CD14-positive monocyte (primary cell): ENCODE results near the gene CNTN3. TPM values are rescaled to one million over a fixed set of nuclear protein-coding genes. Genes with fewer than 3 reads are reported as not detected.
A peak's percentile ranks its signal among the peaks of the same experiment; 100 is the strongest.

Source experiments
- DNase-seq, 3 donors: peaks; one replicate each; pipeline ENCODE4 v3.0.0-alpha.2; 2011 to 2022
- H2AFZ ChIP-seq: 2 replicates; pipeline ENCODE4 v1.6.0; 2012; ENCODE audit warnings: mild to moderate bottlenecking, low read depth, low read length, inconsistent platforms; ENCODE audit not compliant: insufficient read depth, poor library complexity, severe bottlenecking
- H3K27ac ChIP-seq, 2 donors: 1 replicate in 1 of 2; 2 replicates in 1 of 2; pipeline ENCODE4 v1.5.1; 2012 to 2013; ENCODE audit warnings: low read length in 2 of 2, control low read depth in 1 of 2, inconsistent platforms in 1 of 2, low read depth in 1 of 2, mild to moderate bottlenecking in 1 of 2
- H3K27me3 ChIP-seq, 2 donors: one replicate each; pipeline versions ENCODE4 v1.6.0 to v1.6.1; 2011 to 2013; ENCODE audit warnings: low read length in 2 of 2; ENCODE audit not compliant: control insufficient read depth in 2 of 2, insufficient read depth in 2 of 2
- H3K36me3 ChIP-seq, 2 donors: replicated peaks in 1 of 2; 1 replicate in 1 of 2; 2 replicates in 1 of 2; pipeline versions ENCODE4 v1.5.1 to v1.6.1; 2012 to 2013; ENCODE audit warnings: low read length in 2 of 2, control low read depth in 1 of 2, inconsistent platforms in 1 of 2, mild to moderate bottlenecking in 1 of 2; ENCODE audit not compliant: insufficient read depth in 2 of 2, control insufficient read depth in 1 of 2
- H3K4me1 ChIP-seq, 2 donors: 1 replicate in 1 of 2; 2 replicates in 1 of 2; pipeline versions ENCODE4 v1.5.1 to v1.6.1; 2012 to 2013; ENCODE audit warnings: low read length in 2 of 2, control low read depth in 1 of 2, inconsistent platforms in 1 of 2, mild to moderate bottlenecking in 1 of 2, moderate library complexity in 1 of 2; ENCODE audit not compliant: insufficient read depth in 2 of 2, control insufficient read depth in 1 of 2
- H3K4me2 ChIP-seq: replicated peaks from 2 replicates; pipeline ENCODE3; 2012; ENCODE audit warnings: low read length, moderate library complexity, mild to moderate bottlenecking; ENCODE audit not compliant: poor library complexity, severe bottlenecking; ENCODE audit errors: extremely low read depth
- H3K4me3 ChIP-seq, 3 experiments: fragments of 200-600 bp in 1 of 3; sonication (generic) in 1 of 3; replicated peaks in 1 of 3; 1 replicate in 2 of 3; 2 replicates in 1 of 3; pipeline ENCODE4 v1.5.1; 2011 to 2013; ENCODE audit warnings: low read length in 3 of 3, mild to moderate bottlenecking in 3 of 3, control low read depth in 2 of 3, low read depth in 2 of 3, inconsistent platforms in 1 of 3, moderate library complexity in 1 of 3
- H3K79me2 ChIP-seq: 2 replicates; pipeline ENCODE4 v1.6.0; 2012; ENCODE audit warnings: mild to moderate bottlenecking, control low read depth, inconsistent platforms, low read length, moderate library complexity; ENCODE audit not compliant: insufficient read depth
- H3K9ac ChIP-seq: 2 replicates; pipeline ENCODE4 v1.6.0; 2017; ENCODE audit warnings: low read length, mild to moderate bottlenecking; ENCODE audit not compliant: insufficient read depth, poor library complexity, severe bottlenecking
- H3K9me3 ChIP-seq, 2 donors: replicated peaks in 1 of 2; 1 replicate in 1 of 2; 2 replicates in 1 of 2; pipeline versions ENCODE4 v1.5.1 to v1.6.1; 2012 to 2013; ENCODE audit warnings: low read length in 2 of 2, control low read depth in 1 of 2; ENCODE audit not compliant: control insufficient read depth in 1 of 2, insufficient read depth in 1 of 2
- H4K20me1 ChIP-seq: 2 replicates; pipeline ENCODE4 v1.6.0; 2012; ENCODE audit warnings: mild to moderate bottlenecking, low read length, control low read depth, moderate library complexity; ENCODE audit not compliant: insufficient read depth
- H3K27ac Mint-ChIP-seq, 7 donors: one replicate each; pipeline ENCODE4 v1.8.0; 2020; ENCODE audit warnings: mild to moderate bottlenecking in 7 of 7, mixed read lengths in 7 of 7, moderate library complexity in 6 of 7, inconsistent platforms in 2 of 7
- H3K27me3 Mint-ChIP-seq, 3 donors: one replicate each; pipeline ENCODE4 v1.8.0; 2021 to 2022; ENCODE audit warnings: low read depth in 3 of 3, mild to moderate bottlenecking in 3 of 3, mixed read lengths in 3 of 3, moderate library complexity in 3 of 3, inconsistent platforms in 1 of 3
- H3K36me3 Mint-ChIP-seq, 2 donors: one replicate each; pipeline ENCODE4 v1.8.0; 2020; ENCODE audit warnings: mixed read lengths in 2 of 2, inconsistent platforms in 1 of 2, mild to moderate bottlenecking in 1 of 2
- H3K4me1 Mint-ChIP-seq: one replicate; pipeline ENCODE4 v1.8.0; 2020; ENCODE audit warnings: mild to moderate bottlenecking, mixed read lengths
- H3K4me3 Mint-ChIP-seq, 2 donors: one replicate each; pipeline ENCODE4 v1.8.0; 2020; ENCODE audit warnings: mild to moderate bottlenecking in 2 of 2, mixed read lengths in 2 of 2, moderate library complexity in 1 of 2
- H3K9me3 Mint-ChIP-seq, 7 donors: one replicate each; pipeline ENCODE4 v1.8.0; 2020 to 2022; ENCODE audit warnings: mixed read lengths in 7 of 7, mild to moderate bottlenecking in 6 of 7, moderate library complexity in 6 of 7, inconsistent platforms in 2 of 7
- CTCF ChIP-seq: fragments of 200-600 bp; IDR thresholded peaks from one replicate; pipeline ENCODE4 v1.8.0; 2022; ENCODE audit warnings: antibody characterized with exemption, mild to moderate bottlenecking
- WGBS: methylation state at CpG from one replicate; pipeline ENCODE4 v1.1.5; 2013; ENCODE audit warnings: missing lambda C conversion rate; ENCODE audit not compliant: insufficient coverage; 5-methylcytosine and 5-hydroxymethylcytosine counted together
- intact Hi-C, 2 donors: fragments of 100-400 bp; cut with micrococcal nuclease; formaldehyde crosslinking; loops; one replicate each; pipeline versions ENCODE4 v1.15.0 to v1.15.1; 2023
- polyA plus RNA-seq, 3 donors: library from polyadenylated mRNA; depleted of rRNA in 1 of 3; unstranded in 2 of 3; stranded (reverse) in 1 of 3; fragments of 300-500 nt in 2 of 3; fragments of >200 nt in 1 of 3; fragmentation: Illumina TruSeq in 2 of 3; gene quantifications; 1 replicate in 2 of 3; 2 replicates in 1 of 3; pipeline ENCODE4 v1.2.3, GENCODE V29; 2012 to 2021

The CNTN3 gene
- polyA plus RNA-seq, 3 donors: not detected

- Histone ChIP-seq H3K4me2 (no peak overlapping the region), H4K20me1 (no peaks in the 10 kb centered on the region), H3K27me3 (peaks cover 29% of the 10 kb centered on the region in 2 donors), H3K4me1 (no peaks in the 10 kb centered on the region), H3K9me3 (no peaks in the 10 kb centered on the region), H3K4me3 (no peak overlapping the region), H3K9ac (no peak overlapping the region), H3K79me2 (no peaks in the 10 kb centered on the region), H3K36me3 (no peaks in the 10 kb centered on the region), H3K27ac (no peak overlapping the region), H2AFZ (no peak overlapping the region)
- Mint-ChIP-seq H3K4me3 (peak overlapping the region in 1 of 2 donors; percentile 78), H3K9me3 (peaks cover 0 to 9% (median 3%) of the 10 kb centered on the region in 7 donors), H3K27me3 (peaks cover 31 to 36% (median 33%) of the 10 kb centered on the region in 3 donors), H3K4me1 (no peaks in the 10 kb centered on the region), H3K36me3 (no peaks in the 10 kb centered on the region), H3K27ac (no peak overlapping the region)
- intact Hi-C loops: no loop called here
- no peak for DNase-seq
- TF ChIP-seq CTCF: no peak
- WGBS: 6% methylated on average over 10 of the region's 16 CpGs
Measured at GRCh38 chr3:74613521-74614106, 845 bp downstream of the CNTN3 start.

GRCh38 chr3:74613060-74613459 lies 1.4 kb downstream of the CNTN3 start:
- peaks cover 0 to 9% (median 3%) of the 10 kb centered on the region in 7 donors for H3K9me3 Mint-ChIP-seq
- no peaks in the 10 kb centered on the region for H3K4me1 Mint-ChIP-seq
- intact Hi-C loops: no loop called here
- Histone ChIP-seq H3K4me1 (no peaks in the 10 kb centered on the region), H3K9ac (no peak overlapping the region), H4K20me1 (no peaks in the 10 kb centered on the region), H3K4me3 (no peak overlapping the region), H3K79me2 (no peaks in the 10 kb centered on the region), H3K4me2 (no peak overlapping the region), H3K9me3 (no peaks in the 10 kb centered on the region), H3K27me3 (peaks cover 29% of the 10 kb centered on the region in 2 donors), H3K27ac (no peak overlapping the region), H3K36me3 (no peaks in the 10 kb centered on the region), H2AFZ (no peak overlapping the region)
- peak overlapping the region in 1 of 2 donors; percentile 43 for H3K4me3 Mint-ChIP-seq
- no peak for DNase-seq
- H3K36me3 Mint-ChIP-seq: no peaks in the 10 kb centered on the region
- peaks cover 31 to 36% (median 33%) of the 10 kb centered on the region in 3 donors for H3K27me3 Mint-ChIP-seq
- no peak overlapping the region for H3K27ac Mint-ChIP-seq
- WGBS: 0% methylated on average over 1 of the region's 2 CpGs
- no peak for TF ChIP-seq CTCF
